HG02588 (cell line): ENCODE data around the gene CMTM5.
"Not testable (repeated sequence)": the region's sequence is repeated elsewhere in the genome, so short reads cannot be mapped to it uniquely, and the experiment has no call there.

Experiments used
- ATAC-seq: cut with Tn5 transposase; IDR thresholded peaks from one replicate; pipeline ENCODE4 v1.9.1; 2021; ENCODE audit warnings: mild to moderate bottlenecking, moderate library complexity; ENCODE audit not compliant: unreplicated experiment

CMTM5 gene

GRCh38 chr14:23396126-23396525, 19.3 kb downstream of the CMTM5 start:
- ATAC-seq: no peak

- ATAC-seq: no peak
Measured at GRCh38 chr14:23396781-23397407, 20.0 kb downstream of the CMTM5 start.

- no peak for ATAC-seq
Measured at GRCh38 chr14:23398348-23398747, 21.5 kb downstream of the CMTM5 start.

- ATAC-seq: no peak
Measured at GRCh38 chr14:23399136-23399535, 22.3 kb downstream of the CMTM5 start.

- ATAC-seq: no peak
Measured at GRCh38 chr14:23399591-23399990, 22.7 kb downstream of the CMTM5 start.

GRCh38 chr14:23400496-23401149, 23.8 kb downstream of the CMTM5 start:
- ATAC-seq: not testable (repeated sequence)

- no peak for ATAC-seq
Measured at GRCh38 chr14:23401291-23401690, 24.4 kb downstream of the CMTM5 start.

- ATAC-seq: no peak
Measured at GRCh38 chr14:23402296-23403138, 25.7 kb downstream of the CMTM5 start.

- no peak for ATAC-seq
Measured at GRCh38 chr14:23403139-23403438, 26.2 kb downstream of the CMTM5 start.

- no peak for ATAC-seq
Measured at GRCh38 chr14:23403908-23404307, 27.1 kb downstream of the CMTM5 start.

- ATAC-seq: no peak
Measured at GRCh38 chr14:23404331-23404900, 27.6 kb downstream of the CMTM5 start.

- no peak for ATAC-seq
Measured at GRCh38 chr14:23405096-23405495, 28.2 kb downstream of the CMTM5 start.

- no peak for ATAC-seq
Measured at GRCh38 chr14:23405516-23406025, 28.7 kb downstream of the CMTM5 start.

GRCh38 chr14:23406244-23406643, 29.4 kb downstream of the CMTM5 start:
- ATAC-seq: no peak

GRCh38 chr14:23406725-23407355, 30.0 kb downstream of the CMTM5 start:
- no peak for ATAC-seq

GRCh38 chr14:23407516-23408306, 30.9 kb downstream of the CMTM5 start, which contains the start of gene MYH6:
TSS of gene MYH6 (minus strand) at chr14:23408273. CDS start at chr14:23407223, 1,050 bp downstream.
- no peak for ATAC-seq

- ATAC-seq: no peak
Measured at GRCh38 chr14:23408307-23408630, 31.4 kb downstream of the CMTM5 start.

- no peak for ATAC-seq
Measured at GRCh38 chr14:23409475-23409874, 32.6 kb downstream of the CMTM5 start.

GRCh38 chr14:23409966-23410635, 33.3 kb downstream of the CMTM5 start:
- ATAC-seq: no peak
